Left colon (tissue), 2 donors: ENCODE data around the gene TM9SF4. TPM values are rescaled to one million over a fixed set of nuclear protein-coding genes. Genes with fewer than 3 reads are reported as not detected.

Experiments
- ATAC-seq: fragments of 200-7000 bp; cut with Tn5 transposase; one replicate; pipeline ENCODE4 v1.9.1; 2020; ENCODE audit warnings: mild to moderate bottlenecking, moderate library complexity
- DNase-seq, 2 donors: peaks; one replicate each; pipeline ENCODE4 v3.0.0-alpha.2; 2020
- intact Hi-C, 2 donors: fragments of 100-400 bp; cut with DNase I in 1 of 2; cut with micrococcal nuclease in 1 of 2; formaldehyde crosslinking; loops; one replicate each; pipeline versions ENCODE4 v1.11.2 to v1.14.0; 2022; cut with DNase I, micrococcal nuclease
- total RNA-seq, 2 donors: library from RNA; stranded (reverse); fragmentation: NEBNext Ultra II Directional; extraction: Animal tissue kit (Norgen Biotek cat#: 25700); gene quantifications; one replicate each; pipeline ENCODE4 v1.2.1, GENCODE V29; 2021
- donor health status: DM: no; HTN: no; CAD: no.
- donor health status: DM: yes; HTN: yes; CAD: no.

Gene TM9SF4
- total RNA-seq, 2 donors from 2014 or later, result 62.2 to 78.5 TPM

DNA sequence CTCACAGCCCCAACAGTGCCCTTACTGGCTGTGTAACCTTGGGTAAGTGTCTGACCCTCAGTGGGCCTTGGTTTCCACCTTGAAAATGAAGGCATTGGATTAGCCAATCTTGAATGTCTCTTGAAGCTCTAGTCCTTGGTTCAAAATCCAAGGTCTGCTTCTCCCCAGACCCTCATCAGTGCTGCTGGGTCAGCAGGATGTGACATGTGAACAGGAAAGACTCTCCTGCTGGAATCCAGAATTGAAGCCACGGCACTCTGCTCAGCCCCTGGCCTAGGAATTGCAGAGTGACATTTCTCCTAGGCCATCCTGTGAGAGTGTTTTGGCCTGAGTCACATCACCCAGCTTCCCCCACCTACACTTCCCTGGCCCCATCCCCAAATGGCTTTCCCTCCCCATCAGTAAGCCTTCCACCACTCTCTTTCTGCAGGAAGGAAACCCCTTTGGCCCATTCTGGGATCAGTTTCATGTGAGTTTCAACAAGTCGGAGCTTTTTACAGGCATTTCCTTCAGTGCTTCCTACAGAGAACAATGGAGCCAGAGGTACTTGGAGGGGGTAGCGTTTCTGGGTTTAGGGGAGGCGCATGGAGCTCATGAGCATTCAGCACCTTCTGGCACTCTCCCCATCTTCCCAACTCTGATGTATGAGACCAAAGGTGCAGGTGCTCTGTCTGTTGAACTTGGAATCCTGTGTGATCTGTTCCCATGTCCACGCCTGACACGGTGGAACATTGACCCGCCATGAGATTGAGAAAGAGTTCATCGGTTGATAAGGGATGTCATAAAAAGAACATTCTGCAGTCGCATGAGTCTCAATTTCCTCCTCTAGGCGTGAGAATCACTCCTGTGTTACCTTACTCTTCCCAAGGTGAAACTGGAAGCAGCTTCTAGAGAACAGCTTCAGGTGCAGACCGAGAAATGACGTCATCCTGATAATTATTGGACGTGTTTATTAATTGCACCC lies 106.9 kb downstream of the TM9SF4 start:
- DNase-seq, result peak; percentile 59 to 83
- intact Hi-C loops, result no loop called here
- peak; percentile 91 for ATAC-seq

Other genes starting within 250 kb of the TM9SF4 start
- under 1 TPM; 0.27 to 0.78 TPM for gene DUSP15, start 239.2 kb upstream of the TM9SF4 start, total RNA-seq
- gene TTLL9, start 239.1 kb upstream of the TM9SF4 start, total RNA-seq, result under 1 TPM in 1 of 2 donors, not detected in 1; 0.14 TPM
- gene PDRG1, start 157.7 kb upstream of the TM9SF4 start, total RNA-seq, result 1 to 10 TPM; 7.3 to 8.0 TPM
- gene XKR7, start 141.6 kb upstream of the TM9SF4 start, total RNA-seq, result under 1 TPM; 0.06 to 0.11 TPM
- gene CCM2L, start 99.3 kb upstream of the TM9SF4 start, total RNA-seq, result 1 to 10 TPM; 1.7 to 2.0 TPM
- 1 to 10 TPM; 5.5 to 9.7 TPM for gene HCK, start 57.5 kb upstream of the TM9SF4 start, total RNA-seq
- gene PLAGL2, start 98.0 kb downstream of the TM9SF4 start, total RNA-seq, result 10 to 100 TPM; 13.4 to 28.0 TPM
- gene POFUT1, start 98.2 kb downstream of the TM9SF4 start, total RNA-seq, result 10 to 100 TPM; 36.6 to 63.2 TPM
- 10 to 100 TPM; 52.1 to 56.8 TPM for gene KIF3B, start 167.9 kb downstream of the TM9SF4 start, total RNA-seq
- gene ASXL1, start 248.6 kb downstream of the TM9SF4 start, total RNA-seq, result 10 to 100 TPM; 39.9 to 42.5 TPM